Measurements from ENCODE around the gene ADA.
A peak's percentile ranks its signal among the peaks of the same experiment; 100 is the strongest.

The ADA gene

DNA sequence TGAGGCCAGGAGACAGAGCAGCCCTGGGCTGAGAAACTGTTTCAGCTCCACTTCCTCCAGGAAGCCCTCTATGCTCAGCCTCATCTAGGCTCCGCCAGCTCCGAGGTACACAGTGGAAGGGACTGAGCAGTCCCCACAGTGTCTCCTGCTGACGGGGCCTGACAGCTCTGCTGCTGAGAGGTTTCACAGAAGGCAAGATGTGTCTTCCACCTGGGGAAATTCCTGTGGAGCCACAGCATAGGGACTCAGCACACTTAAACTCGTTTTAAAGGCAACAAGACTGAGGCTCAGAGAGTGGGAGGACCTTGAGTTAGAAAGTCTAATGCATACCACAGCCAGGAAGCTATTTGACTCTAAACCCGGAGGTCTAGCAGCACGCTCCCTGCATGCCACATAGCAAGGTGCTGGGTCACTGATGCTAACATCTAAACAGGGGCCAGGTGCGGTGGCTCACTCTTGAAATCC is 6.8 kb downstream of the ADA start:
- DNase-seq (ENCODE audit: low read depth, low spot score), result no peak

DNA sequence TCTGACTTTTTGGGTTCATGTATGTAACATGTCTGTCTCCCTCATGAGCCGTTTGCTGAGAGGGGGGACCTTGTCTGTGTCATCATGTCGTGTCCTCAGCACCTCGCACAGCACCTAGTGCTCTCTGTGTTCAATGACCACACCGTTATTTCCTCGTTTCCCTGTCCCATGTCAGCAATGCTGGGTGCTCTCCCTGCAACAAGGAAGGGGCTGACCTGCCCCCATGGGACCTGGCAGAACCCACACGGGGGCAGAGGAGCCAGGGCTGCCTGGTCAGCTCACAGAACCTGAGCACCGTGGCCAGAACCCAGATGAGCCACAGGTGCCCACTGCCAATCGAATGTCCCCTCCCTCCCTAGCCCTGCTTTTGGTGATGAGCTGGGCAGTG is 7.3 kb downstream of the ADA start:
- no peak for DNase-seq (ENCODE audit: low read depth, low spot score)

DNA sequence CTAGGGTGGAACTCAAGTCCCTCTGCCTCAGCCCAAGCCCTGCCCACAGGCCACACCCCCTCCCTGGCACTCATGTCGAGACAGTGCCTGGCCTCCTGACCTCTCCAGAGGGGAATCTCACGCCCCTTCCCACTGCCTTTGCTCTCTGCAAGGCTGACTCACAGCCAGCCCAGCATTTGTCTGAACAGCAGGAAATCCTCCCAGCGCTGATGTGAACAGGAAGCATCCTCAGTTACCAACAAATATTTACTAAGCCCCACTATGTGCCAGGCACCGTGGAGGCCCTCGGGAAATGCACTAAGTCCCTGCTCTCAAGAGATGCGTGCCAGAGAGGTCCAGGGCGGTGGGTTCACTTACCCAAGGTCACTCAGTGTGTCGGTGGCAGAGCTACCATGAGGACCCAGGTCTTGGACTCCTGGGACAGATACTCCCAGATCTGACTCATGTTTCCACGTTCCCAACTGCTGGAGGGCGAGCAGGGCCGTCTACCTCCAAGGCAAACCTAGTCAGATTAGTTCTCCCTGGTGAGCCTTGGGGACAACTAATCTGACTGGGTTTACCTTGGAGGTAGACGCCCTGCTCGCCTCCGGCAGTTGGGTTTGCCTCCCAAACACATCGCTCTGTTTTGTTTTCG is 7.8 kb downstream of the ADA start:
- DNase-seq (ENCODE audit: low read depth, low spot score), result peak; percentile 76

DNA sequence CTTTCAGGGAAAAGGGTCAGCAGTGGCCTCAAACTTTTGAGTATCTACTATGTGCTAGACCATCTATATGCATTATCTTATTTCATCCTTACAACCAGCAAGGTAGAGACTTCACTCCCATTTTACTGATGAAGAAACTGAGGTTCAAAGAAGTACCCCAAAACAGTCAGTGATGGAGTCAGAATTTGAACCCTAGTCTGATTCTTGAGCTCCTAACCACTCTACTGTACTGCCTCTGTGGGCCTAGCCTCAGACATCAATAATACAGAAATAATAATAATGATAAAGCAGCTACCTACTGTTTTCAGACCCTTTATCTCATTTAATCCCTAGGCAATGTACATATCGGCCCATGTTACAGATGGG is 8.4 kb downstream of the ADA start:
- no peak for DNase-seq (ENCODE audit: low read depth, low spot score)

DNA sequence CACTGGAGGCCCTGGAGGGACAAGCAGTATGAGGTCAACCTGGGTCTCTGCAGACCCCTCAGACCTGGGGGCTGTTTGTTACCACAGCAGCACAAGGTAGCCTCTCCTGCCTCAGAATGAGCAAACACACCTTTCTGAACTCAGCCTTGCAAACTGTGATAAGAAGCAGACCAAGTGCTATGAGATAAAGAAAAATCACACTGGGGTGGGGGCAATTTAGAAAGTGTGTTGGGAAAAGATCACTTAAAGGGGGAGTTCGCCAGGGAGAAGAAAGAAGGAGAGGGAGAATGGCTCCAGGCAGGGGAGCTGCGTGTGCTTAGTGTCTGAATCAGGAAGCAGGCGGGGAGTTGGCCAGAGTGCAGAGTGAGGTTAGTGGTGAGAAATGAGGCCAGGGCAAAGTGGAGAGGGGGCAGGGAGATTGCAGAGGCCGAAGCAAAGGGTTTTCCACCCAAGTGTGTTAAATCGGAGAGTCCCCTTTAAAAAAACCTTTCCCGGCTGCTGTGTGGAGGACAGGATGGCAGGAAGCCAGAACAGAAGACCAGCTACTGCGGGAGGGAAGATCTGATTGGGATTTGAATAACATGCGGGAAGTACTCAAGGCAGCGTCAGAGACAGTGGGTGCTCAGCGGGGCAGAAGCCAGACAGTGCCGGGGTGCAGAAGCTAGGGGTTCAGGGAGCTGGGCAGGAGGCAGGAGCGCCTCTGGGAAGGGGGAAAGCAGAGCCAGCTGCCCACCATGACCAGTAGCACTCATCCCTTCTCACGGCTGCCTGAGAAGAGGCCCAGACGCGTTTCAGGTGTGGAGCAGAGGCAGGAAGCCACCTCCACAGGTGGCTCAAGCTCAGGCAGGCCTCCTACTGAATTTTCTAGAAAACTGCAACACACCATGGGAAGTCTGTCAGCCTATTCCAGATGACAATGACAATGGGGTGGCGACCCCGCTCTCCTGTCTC is 9.0 kb downstream of the ADA start:
- DNase-seq (ENCODE audit: low read depth, low spot score), result peak; percentile 87

DNA sequence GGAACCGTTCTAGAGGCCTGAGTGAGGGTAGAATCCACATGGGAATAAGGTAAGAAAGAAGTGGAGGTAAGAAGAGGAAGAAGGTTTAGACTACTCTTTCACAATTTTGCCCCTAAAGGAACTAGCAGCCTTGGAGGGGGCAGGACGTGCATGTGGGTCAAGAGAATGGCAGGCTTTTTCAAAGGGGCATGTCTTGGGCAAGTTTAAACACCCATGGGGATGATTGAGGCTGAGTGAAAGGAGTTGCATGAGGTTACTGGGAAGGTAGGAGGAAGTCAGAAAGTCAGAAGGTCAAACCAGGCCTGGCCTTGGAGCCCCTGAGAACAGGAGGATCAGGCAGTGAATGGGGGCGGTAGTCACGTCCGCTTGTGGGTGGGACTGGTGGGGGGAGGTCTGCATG is 10.2 kb downstream of the ADA start:
- DNase-seq (ENCODE audit: low read depth, low spot score), result no peak

DNA sequence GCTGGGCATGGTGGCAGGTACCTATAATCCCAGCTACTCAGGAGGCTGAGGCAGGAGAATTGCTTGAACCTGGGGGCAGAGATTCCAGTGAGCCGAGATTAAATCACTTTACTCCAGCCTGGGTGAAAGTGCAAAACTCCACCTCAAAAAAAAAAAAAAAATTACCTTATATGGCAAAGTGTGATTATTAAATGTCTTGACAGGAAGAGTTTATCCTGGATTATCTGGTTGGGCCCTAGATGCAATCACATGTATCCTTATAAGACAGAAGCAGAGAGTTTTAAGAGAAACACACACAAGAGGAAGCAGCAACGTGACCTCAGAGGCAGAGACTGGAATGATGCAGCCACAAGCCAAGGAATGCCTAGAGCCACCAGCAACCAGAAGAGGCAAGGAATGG is 11.0 kb downstream of the ADA start:
- no peak for DNase-seq (ENCODE audit: low read depth, low spot score)

DNA sequence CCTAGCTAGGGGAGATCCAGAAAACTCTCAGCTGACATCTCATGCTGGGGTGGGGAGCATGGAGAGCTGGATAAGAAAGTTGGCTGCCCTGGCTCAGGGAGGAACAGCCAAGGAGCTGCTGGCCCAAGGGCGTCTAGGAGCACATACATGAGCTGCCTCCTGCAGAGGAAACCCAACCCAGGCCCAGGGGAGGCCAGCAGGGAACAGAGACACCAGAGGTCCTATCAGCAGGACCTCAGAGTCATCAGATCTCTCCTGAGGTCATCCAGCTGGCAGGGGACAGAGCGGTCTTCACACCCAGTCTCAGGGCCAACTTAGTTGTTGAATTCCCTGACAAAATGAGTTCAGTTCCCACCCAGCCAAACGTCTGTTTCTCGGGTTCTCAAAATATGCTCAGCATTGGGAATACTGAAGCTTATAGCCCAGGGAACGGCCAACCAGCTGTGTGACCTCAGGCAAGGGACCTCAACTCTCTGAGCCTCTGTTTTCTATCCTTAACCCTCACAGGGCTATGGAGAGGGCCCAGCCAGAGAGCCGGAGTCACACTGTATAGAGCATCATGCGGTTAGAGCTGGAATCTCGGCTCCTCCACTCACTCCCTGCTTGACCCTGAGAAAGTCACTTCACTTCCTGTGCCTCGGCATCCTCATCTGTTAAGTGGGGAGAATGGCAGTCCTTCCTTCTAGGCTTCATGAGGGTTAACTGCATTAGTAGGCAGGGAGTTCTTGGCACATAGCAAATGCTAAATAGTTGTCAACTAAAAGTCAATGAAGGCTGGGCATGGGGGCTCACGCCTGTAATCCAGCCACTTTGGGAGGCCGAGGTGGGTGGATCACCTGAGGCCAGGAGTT is 13.8 kb downstream of the ADA start:
- DNase-seq (ENCODE audit: low read depth, low spot score), result no peak

DNA sequence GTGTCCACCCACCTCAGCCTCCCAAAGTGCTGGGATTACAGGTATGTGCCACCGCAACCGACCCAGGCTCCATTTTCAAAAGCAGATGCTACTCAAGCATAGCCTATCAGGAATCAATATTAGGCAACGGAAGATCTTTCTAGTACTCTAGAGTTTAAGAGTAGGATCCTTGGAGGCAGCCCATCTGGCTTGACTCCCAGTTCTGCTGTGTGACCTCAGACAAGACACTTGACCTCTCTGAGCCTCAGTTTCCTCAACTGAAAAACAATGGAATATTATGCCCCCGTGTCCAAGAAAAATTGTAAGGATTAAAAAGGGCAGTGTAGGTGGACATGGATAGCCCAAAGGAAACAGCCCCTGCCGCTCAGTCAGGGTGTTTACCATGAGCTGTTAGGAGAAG is 14.5 kb downstream of the ADA start:
- DNase-seq (ENCODE audit: low read depth, low spot score), result no peak

DNA sequence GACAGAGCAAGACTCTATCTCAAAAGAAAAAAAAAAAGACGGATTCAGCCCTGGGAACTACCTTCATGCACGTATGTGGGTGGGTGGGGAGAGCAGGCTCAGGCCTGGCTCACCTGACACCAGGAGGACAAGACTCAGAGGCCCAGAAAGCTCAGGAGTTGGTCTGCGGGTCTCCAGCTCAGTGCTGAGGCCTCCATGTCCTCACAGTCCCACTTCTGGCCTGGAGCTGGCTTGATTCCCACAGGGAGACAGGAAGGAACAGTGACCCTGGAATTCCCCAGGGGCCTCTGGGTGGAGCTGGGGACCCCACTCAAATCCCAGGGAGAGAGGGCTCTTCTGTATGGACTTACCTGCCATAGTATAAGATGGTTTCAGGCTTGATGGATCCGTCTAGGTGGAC is 15.6 kb downstream of the ADA start:
- no peak for DNase-seq (ENCODE audit: low read depth, low spot score)

DNA sequence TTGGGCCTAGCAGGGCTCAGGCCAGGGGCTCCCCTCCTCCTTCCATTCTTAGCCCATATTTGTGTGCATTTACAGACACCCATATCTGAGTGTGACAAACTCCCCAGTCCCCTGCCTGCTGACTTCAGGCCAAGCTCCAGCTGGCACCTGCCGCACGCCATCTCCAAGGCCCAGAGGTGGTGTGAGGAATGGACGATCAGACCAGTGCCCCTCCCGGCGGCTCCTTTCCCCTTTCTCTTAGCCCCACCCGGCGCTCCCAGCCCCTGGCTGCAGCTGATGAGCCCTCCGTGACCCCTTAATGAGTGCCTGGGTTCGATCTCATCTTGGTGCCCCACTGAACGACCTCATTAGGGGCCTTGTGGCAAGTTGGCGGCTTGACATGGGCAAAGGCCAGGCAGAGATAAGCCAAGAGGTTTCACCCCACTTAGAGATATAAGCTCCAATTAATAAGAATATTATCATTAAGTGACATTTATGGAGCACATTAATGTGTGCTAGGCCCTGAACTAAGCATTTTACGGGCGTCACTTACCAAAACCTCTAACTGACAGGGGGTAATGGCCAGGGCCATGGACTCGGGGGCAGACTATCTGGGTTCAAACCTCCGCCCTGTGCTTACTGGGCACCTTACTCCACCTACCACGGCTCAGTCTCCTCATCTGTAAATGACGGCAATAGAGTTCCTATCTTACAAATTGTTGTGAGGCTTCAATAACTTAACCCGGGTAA is 17.5 kb downstream of the ADA start:
- DNase-seq (ENCODE audit: low read depth, low spot score), result no peak

DNA sequence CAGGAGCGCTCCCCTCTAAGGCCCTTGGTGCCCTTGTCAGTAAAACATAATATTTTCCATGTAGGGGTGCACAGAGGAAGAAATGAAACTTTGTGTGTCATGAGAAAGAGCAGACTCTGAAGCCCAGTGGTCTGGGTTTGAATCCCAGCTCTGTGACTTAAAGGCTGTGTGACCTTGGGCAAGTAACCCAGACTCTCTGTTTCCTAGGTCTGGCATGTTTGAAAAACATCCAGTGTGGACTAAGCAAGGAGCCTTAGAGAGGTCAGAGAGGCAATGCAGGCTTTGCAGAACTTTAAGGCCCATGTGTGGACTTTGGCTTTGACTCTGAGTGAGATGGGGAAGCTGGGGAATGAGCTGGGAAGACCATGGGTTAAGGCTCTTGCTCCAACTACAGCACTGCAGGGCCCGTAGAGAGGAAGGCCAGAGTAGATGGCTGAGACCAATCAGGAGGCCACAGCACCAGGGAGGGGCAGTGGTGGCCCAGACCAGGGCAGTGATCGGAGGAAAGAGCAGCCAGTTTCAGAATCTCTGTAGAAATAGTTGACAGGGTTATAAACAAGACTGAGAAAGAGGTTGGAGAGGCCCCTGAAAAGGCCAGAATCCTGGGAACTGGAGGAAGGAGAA is 18.2 kb downstream of the ADA start:
- no peak for DNase-seq (ENCODE audit: low read depth, low spot score)

DNA sequence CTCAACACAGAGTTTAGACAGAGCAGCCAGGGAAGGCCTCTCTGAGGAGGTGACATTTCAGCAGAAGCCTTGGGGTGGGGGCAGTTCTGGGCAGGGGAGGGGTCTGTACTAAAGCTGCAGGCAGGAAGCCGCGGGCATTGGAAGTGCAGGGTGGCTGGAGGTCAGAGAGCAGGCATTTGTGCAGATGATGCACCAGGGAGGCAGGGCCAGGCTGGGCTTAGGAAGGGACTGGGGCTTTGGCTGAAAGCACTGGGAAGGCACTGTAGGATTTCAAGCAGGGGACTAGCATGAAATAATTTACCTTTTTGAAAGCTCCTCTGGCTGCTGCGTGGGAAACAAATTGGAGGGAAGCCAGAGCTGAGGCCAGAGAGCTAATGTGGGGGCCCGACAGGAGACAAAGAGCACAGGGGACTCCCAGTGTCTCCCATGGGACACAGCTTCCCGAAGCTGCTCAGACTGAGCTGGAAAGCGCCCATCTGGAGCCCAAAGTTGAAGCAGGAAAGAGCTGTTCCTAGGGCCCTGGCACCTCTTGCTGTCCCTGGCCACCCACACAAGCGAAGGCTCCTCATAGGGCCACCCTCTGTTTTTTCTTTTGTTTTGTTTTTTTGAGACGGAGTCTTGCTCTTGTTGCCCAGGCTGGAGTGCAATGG is 19.3 kb downstream of the ADA start:
- no peak for DNase-seq (ENCODE audit: low read depth, low spot score)

DNA sequence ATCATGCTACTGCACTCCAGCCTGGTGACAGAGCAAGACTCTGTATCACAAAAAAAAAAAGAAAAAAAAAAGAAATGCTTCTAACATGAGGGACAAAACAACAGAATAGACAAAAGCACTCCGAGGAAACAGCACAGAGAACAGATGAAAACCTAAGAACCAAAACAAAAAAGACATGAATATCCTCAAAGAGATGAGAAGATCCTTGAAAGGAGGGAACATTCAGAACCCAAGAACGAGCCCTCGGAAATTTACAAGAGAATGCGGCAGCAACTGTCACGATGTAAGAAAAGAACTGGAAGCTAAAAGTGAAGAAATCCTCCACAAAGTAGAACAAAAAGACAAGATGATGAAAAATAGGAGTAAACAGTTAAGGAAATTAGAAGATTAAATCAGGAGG is 21.2 kb downstream of the ADA start:
- DNase-seq (ENCODE audit: low read depth, low spot score), result no peak

DNA sequence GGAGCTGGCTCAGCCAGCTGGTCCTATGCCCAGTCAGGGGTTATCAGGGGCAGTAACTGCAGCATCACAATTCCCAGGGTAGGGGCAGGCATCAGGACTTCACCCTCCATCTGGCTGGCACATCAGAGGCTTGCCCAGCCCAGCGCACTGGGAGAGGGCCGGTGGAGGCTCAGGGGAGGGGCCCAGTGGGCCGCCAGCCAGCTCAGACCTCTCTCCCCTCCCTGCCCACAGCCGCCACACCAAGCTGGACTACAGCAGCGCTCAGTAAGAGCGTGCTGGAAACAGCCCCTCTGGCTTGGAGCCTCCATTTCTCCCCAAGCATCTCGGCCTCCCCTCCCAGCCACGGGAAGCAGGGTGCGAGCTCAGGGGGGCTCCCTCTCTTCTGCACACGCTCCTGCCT is 22.0 kb downstream of the ADA start:
- DNase-seq (ENCODE audit: low read depth, low spot score), result peak; percentile 19

DNA sequence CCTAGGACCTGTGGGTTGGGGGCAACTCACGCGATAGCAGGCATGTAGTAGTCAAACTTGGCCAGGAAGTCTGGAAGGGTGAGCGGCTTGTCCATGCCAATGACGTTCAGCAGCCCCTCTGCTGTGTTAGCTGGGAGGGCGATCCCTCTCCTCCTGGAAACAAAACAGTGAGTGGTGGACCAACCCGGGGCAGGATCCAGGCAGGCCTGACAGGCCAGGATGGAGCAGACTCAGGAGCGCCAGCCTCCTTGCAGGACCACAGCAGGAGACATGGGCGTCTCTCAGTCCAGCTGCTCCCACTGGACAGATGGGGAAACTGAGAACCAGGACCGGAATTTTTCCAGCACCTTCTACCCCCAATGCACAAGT is 22.5 kb downstream of the ADA start:
- DNase-seq (ENCODE audit: low read depth, low spot score), result no peak

DNA sequence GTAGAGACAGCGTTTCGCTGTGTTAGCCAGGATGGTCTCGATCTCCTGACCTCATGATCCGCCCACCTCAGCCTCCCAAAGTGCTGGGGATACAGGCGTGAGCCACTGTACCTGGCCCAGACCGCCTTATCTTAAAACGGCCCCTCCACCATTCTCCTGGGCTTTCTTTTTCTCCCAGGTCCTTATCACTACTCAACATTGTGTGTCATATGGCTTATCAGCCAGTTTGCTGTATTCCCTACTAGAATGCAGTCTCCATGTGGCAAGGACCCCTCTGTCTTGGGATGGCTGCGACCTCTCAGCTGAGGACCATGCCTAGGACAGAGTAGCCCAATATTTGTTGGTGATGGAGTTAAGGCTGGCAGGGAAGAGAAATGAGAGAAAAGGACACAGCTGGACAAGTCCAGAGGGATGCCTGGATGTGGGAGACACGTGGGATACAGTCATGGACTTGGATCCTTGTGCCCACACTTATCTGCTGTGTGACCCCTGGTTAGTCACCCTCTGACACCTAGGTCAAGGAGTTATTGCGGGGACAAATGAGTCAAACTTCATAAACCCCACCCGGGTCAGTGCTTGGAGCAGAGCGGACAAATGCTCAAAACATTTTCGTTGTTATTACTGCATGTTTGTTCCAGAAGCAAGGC is 24.0 kb downstream of the ADA start:
- DNase-seq (ENCODE audit: low read depth, low spot score), result no peak

DNA sequence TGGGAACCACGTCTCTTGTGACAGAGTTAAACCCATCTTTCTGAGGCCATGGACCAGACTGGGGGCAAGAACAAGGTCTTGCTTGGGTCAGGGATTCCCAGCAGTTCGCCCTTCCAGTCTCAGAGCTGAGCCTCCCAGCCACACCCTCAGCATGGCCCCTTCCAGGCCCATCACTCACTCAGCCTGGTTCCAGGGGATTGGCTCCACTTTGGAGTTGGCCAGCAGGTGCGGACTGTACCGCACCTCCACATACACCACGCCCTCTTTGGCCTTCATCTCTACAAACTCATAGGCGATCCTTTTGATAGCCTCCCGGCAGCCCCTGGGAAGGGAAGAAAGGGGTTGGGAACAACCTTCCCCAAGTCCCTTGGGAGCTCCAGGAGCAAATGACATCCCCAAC is 25.2 kb downstream of the ADA start:
- DNase-seq (ENCODE audit: low read depth, low spot score), result no peak

DNA sequence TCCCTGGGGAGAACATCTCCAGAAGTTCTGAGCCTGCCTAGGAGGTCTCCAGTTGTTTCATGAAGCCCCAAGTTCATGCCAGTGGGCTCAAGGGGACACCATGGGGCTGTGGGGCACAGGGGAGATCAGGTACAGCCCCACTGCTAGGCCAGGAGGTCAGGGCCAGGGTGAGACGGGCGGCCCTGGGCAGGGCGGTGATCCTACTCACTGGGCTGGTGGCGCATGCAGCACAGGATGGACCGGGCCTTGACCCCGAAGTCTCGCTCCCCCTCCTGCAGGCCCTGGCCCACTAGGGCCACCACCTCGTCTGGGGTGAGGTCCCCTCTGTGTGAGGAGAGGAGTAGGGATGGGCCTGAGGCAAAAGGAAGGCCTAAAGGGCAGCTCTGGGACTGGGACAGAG is 26.1 kb downstream of the ADA start:
- no peak for DNase-seq (ENCODE audit: low read depth, low spot score)

DNA sequence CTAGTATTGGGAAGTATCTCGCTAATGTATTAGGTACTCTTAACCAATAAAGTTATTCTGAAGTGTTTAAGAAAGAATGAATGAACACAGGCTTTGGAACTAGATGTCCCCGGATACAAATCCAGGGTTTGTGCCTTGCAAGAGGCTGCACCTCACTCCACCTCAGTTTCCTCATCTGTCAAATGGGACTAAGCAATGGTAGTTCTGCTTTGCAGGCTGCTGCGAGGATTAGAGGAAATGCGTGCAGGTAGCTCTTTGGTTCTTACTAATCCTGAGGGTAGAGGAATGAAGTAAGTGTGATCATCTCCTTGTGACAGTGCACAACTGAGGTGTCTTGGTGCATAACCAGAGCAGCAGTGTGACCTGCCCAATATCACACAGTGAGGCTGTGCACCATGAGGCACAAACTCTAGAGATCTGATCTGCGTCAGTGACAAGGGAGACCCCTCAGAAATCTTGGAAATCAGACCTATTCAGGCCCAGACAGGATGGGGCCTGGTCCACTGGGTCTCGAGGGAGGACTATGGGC is 26.7 kb downstream of the ADA start:
- no peak for DNase-seq (ENCODE audit: low read depth, low spot score)
